ENCODE measurements around the gene HLA-B. TPM values are rescaled to one million over a fixed set of nuclear protein-coding genes. Genes with fewer than 3 reads are reported as not detected.
"Not testable (repeated sequence)": the region's sequence is repeated elsewhere in the genome, so short reads cannot be mapped to it uniquely, and the experiment has no call there.

The HLA-B gene
- total and polyA plus RNA-seq, 2 donors = 1,474 to 2,173 TPM

DNA sequence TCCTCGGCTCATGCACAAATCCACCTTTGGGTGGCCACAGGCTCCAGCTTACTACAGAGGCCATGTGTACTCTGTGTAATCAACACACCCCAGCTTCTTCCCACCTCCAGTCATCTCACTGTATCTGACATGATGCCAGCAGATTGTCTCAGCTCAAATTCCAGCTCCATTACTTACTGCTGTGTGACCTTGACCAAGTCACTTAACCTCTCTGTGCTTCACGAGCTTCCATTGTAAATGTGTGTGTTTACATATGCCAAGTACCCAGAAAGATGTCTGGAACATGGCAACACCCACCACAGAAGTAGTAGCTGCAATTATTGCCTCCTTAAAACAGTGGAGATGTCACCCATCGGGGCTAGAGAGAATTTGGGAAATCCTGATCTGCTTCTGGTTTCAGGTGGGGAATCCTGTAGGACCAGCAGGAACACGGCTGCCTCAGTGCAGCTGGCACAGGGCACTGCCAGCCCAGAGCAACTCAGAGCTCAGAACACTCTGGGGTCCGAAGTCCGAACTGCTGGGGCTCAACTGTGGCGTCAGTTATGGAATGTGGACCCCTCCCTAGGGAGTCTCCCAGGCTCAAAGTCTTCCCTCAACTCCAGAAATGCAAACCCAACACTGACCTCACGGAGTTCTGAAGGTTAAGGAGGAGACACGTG, 21.2 kb upstream of the HLA-B start:
- no peak overlapping the region for H3K27ac ChIP-seq (ENCODE audit: low read depth in 1 of 2, low read length in 1 of 2)
- no peaks in the 10 kb centered on the region for H3K9me3 ChIP-seq (ENCODE audit: control insufficient read depth in 2 of 2, insufficient read depth in 1 of 2, low read length in 1 of 2)
- peaks cover 0 to 36% of the 10 kb centered on the region in 2 donors for H3K27me3 ChIP-seq (ENCODE audit: control insufficient read depth in 2 of 2, insufficient read depth in 1 of 2, low read length in 1 of 2)
- H3K4me1 ChIP-seq (ENCODE audit: control insufficient read depth in 2 of 2, insufficient read depth in 2 of 2, low read length in 2 of 2) = no peaks in the 10 kb centered on the region
- no peak for DNase-seq (ENCODE audit: low read depth in 6 of 9, low spot score in 9 of 9)
- H3K4me3 ChIP-seq (ENCODE audit: low read length in 2 of 2) = no peak overlapping the region
- H3K36me3 ChIP-seq (ENCODE audit: control insufficient read depth in 2 of 2, insufficient read depth in 2 of 2, low read length in 1 of 2) = no peaks in the 10 kb centered on the region
- WGBS = 73% methylated on average over 9 of the region's 9 CpGs

DNA sequence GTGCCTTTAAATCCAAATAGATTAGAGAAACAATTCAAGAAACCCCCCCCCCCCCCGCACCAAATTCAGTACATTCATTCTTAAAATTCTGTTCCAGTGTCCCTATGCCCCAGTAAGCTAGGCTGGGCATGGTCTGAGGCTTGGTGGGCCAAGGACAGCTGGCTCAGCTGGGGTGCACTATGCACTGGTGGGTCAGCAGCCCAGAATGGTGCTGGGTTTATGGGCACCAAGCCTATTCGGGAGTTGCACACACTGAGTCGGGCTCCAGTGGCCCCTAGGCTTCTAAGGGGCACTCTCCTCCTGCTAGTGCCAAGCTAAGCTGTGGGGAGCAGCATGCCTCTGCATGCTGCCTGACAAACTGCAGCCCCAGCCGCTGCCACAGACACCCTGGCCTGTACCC, 20.1 kb upstream of the HLA-B start:
- Histone ChIP-seq H3K4me3 (ENCODE audit: low read length in 2 of 2) (no peak overlapping the region), H3K4me1 (ENCODE audit: control insufficient read depth in 2 of 2, insufficient read depth in 2 of 2, low read length in 2 of 2) (no peaks in the 10 kb centered on the region), H3K27ac (ENCODE audit: low read depth in 1 of 2, low read length in 1 of 2) (no peak overlapping the region), H3K36me3 (ENCODE audit: control insufficient read depth in 2 of 2, insufficient read depth in 2 of 2, low read length in 1 of 2) (no peaks in the 10 kb centered on the region), H3K27me3 (ENCODE audit: control insufficient read depth in 2 of 2, insufficient read depth in 1 of 2, low read length in 1 of 2) (peaks cover 0 to 30% of the 10 kb centered on the region in 2 donors), H3K9me3 (ENCODE audit: control insufficient read depth in 2 of 2, insufficient read depth in 1 of 2, low read length in 1 of 2) (no peaks in the 10 kb centered on the region)
- 32% methylated on average over 4 of the region's 4 CpGs for WGBS
- no peak for DNase-seq (ENCODE audit: low read depth in 6 of 9, low spot score in 9 of 9)

- H3K27ac ChIP-seq (ENCODE audit: low read depth in 1 of 2, low read length in 1 of 2) = no peak overlapping the region
- no peak for DNase-seq (ENCODE audit: low read depth in 6 of 9, low spot score in 9 of 9)
- H3K4me1 ChIP-seq (ENCODE audit: control insufficient read depth in 2 of 2, insufficient read depth in 2 of 2, low read length in 2 of 2) = no peaks in the 10 kb centered on the region
- no peak overlapping the region for H3K4me3 ChIP-seq (ENCODE audit: low read length in 2 of 2)
- no peaks in the 10 kb centered on the region for H3K9me3 ChIP-seq (ENCODE audit: control insufficient read depth in 2 of 2, insufficient read depth in 1 of 2, low read length in 1 of 2)
- H3K36me3 ChIP-seq (ENCODE audit: control insufficient read depth in 2 of 2, insufficient read depth in 2 of 2, low read length in 1 of 2) = no peaks in the 10 kb centered on the region
- H3K27me3 ChIP-seq (ENCODE audit: control insufficient read depth in 2 of 2, insufficient read depth in 1 of 2, low read length in 1 of 2) = peaks cover 0 to 28% of the 10 kb centered on the region in 2 donors
Observed at GRCh38 chr6:31375699-31376098, 18.7 kb upstream of the HLA-B start.

GRCh38 chr6:31374118-31374517, 17.1 kb upstream of the HLA-B start:
- H3K27ac ChIP-seq (ENCODE audit: low read depth in 1 of 2, low read length in 1 of 2); H3K4me3 ChIP-seq (ENCODE audit: low read length in 2 of 2); DNase-seq (ENCODE audit: low read depth in 6 of 9, low spot score in 9 of 9); H3K36me3 ChIP-seq (ENCODE audit: control insufficient read depth in 2 of 2, insufficient read depth in 2 of 2, low read length in 1 of 2); H3K9me3 ChIP-seq (ENCODE audit: control insufficient read depth in 2 of 2, insufficient read depth in 1 of 2, low read length in 1 of 2); H3K4me1 ChIP-seq (ENCODE audit: control insufficient read depth in 2 of 2, insufficient read depth in 2 of 2, low read length in 2 of 2): not testable (repeated sequence)
- peaks cover 0 to 22% of the 10 kb centered on the region in 2 donors for H3K27me3 ChIP-seq (ENCODE audit: control insufficient read depth in 2 of 2, insufficient read depth in 1 of 2, low read length in 1 of 2)
- 46% methylated on average over 8 of the region's 8 CpGs for WGBS

GRCh38 chr6:31368461-31368860, 11.5 kb upstream of the HLA-B start:
- H3K27me3 ChIP-seq (ENCODE audit: control insufficient read depth in 2 of 2, insufficient read depth in 1 of 2, low read length in 1 of 2) = peaks cover 14 to 39% of the 10 kb centered on the region in 2 donors
- no peaks in the 10 kb centered on the region for H3K36me3 ChIP-seq (ENCODE audit: control insufficient read depth in 2 of 2, insufficient read depth in 2 of 2, low read length in 1 of 2)
- peaks cover 0 to 6% of the 10 kb centered on the region in 2 donors for H3K4me1 ChIP-seq (ENCODE audit: control insufficient read depth in 2 of 2, insufficient read depth in 2 of 2, low read length in 2 of 2)
- peaks cover 0 to 7% of the 10 kb centered on the region in 2 donors for H3K9me3 ChIP-seq (ENCODE audit: control insufficient read depth in 2 of 2, insufficient read depth in 1 of 2, low read length in 1 of 2)
- no peak overlapping the region for H3K27ac ChIP-seq (ENCODE audit: low read depth in 1 of 2, low read length in 1 of 2)
- DNase-seq (ENCODE audit: low read depth in 6 of 9, low spot score in 9 of 9) = no peak
- WGBS = 94% methylated on average over 2 of the region's 2 CpGs
- no peak overlapping the region for H3K4me3 ChIP-seq (ENCODE audit: low read length in 2 of 2)

- WGBS = 8% methylated on average over 30 of the region's 30 CpGs
Observed at GRCh38 chr6:31366693-31367470, 9.9 kb upstream of the HLA-B start.

GRCh38 chr6:31365864-31366263, 8.9 kb upstream of the HLA-B start:
- Histone ChIP-seq H3K9me3 (ENCODE audit: control insufficient read depth in 2 of 2, insufficient read depth in 1 of 2, low read length in 1 of 2) (peaks cover 0 to 7% of the 10 kb centered on the region in 2 donors), H3K4me1 (ENCODE audit: control insufficient read depth in 2 of 2, insufficient read depth in 2 of 2, low read length in 2 of 2) (peaks cover 0 to 6% of the 10 kb centered on the region in 2 donors), H3K36me3 (ENCODE audit: control insufficient read depth in 2 of 2, insufficient read depth in 2 of 2, low read length in 1 of 2) (no peaks in the 10 kb centered on the region), H3K4me3 (ENCODE audit: low read length in 2 of 2) (no peak overlapping the region), H3K27me3 (ENCODE audit: control insufficient read depth in 2 of 2, insufficient read depth in 1 of 2, low read length in 1 of 2) (peaks cover 14 to 44% of the 10 kb centered on the region in 2 donors), H3K27ac (ENCODE audit: low read depth in 1 of 2, low read length in 1 of 2) (no peak overlapping the region)
- 96% methylated on average over 5 of the region's 5 CpGs for WGBS
- no peak for DNase-seq (ENCODE audit: low read depth in 6 of 9, low spot score in 9 of 9)

More at GRCh38 chr6:31366693-31367470, 9.9 kb upstream of the HLA-B start:
- Histone ChIP-seq H3K27me3 (ENCODE audit: control insufficient read depth in 2 of 2, insufficient read depth in 1 of 2, low read length in 1 of 2) (peaks cover 14 to 44% of the 10 kb centered on the region in 2 donors), H3K27ac (ENCODE audit: low read depth in 1 of 2, low read length in 1 of 2) (no peak overlapping the region), H3K36me3 (ENCODE audit: control insufficient read depth in 2 of 2, insufficient read depth in 2 of 2, low read length in 1 of 2) (no peaks in the 10 kb centered on the region), H3K4me1 (ENCODE audit: control insufficient read depth in 2 of 2, insufficient read depth in 2 of 2, low read length in 2 of 2) (peaks cover 0 to 6% of the 10 kb centered on the region in 2 donors), H3K4me3 (ENCODE audit: low read length in 2 of 2) (peak overlapping the region; percentile 8 to 13), H3K9me3 (ENCODE audit: control insufficient read depth in 2 of 2, insufficient read depth in 1 of 2, low read length in 1 of 2) (peaks cover 0 to 7% of the 10 kb centered on the region in 2 donors)
- peak; percentile 69 to 95 (median 88) for DNase-seq (ENCODE audit: low read depth in 6 of 9, low spot score in 9 of 9)

GRCh38 chr6:31363811-31364210, 6.8 kb upstream of the HLA-B start:
- no peak overlapping the region for H3K4me3 ChIP-seq (ENCODE audit: low read length in 2 of 2)
- DNase-seq (ENCODE audit: low read depth in 6 of 9, low spot score in 9 of 9) = no peak
- H3K27ac ChIP-seq (ENCODE audit: low read depth in 1 of 2, low read length in 1 of 2) = no peak overlapping the region
- peaks cover 0 to 6% of the 10 kb centered on the region in 2 donors for H3K4me1 ChIP-seq (ENCODE audit: control insufficient read depth in 2 of 2, insufficient read depth in 2 of 2, low read length in 2 of 2)
- H3K9me3 ChIP-seq (ENCODE audit: control insufficient read depth in 2 of 2, insufficient read depth in 1 of 2, low read length in 1 of 2) = peaks cover 0 to 7% of the 10 kb centered on the region in 2 donors
- peaks cover 16 to 44% of the 10 kb centered on the region in 2 donors for H3K27me3 ChIP-seq (ENCODE audit: control insufficient read depth in 2 of 2, insufficient read depth in 1 of 2, low read length in 1 of 2)
- H3K36me3 ChIP-seq (ENCODE audit: control insufficient read depth in 2 of 2, insufficient read depth in 2 of 2, low read length in 1 of 2) = no peaks in the 10 kb centered on the region

DNA sequence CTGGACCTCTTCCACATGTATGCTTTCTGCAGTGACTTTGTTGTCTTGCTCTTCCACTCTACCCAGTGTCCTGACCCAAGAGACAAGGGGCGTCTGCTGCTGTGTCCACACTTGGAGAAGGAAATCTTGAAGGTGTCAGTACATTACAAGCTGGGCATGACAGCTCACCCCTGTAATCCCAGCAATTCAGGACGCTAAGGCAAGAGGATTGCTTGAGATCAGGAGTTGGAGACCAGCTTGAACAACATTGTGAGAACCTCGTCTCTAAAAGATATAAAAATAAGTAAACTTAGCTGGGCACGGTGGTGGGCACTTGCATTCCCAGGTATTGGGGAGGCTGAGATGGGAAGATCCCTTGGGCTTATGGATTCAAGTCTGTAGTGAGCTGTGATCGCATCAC, 5.8 kb upstream of the HLA-B start:
- Histone ChIP-seq H3K36me3 (ENCODE audit: control insufficient read depth in 2 of 2, insufficient read depth in 2 of 2, low read length in 1 of 2) (no peaks in the 10 kb centered on the region), H3K27ac (ENCODE audit: low read depth in 1 of 2, low read length in 1 of 2) (no peak overlapping the region), H3K4me1 (ENCODE audit: control insufficient read depth in 2 of 2, insufficient read depth in 2 of 2, low read length in 2 of 2) (peaks cover 0 to 6% of the 10 kb centered on the region in 2 donors), H3K9me3 (ENCODE audit: control insufficient read depth in 2 of 2, insufficient read depth in 1 of 2, low read length in 1 of 2) (peaks cover 0 to 7% of the 10 kb centered on the region in 2 donors), H3K27me3 (ENCODE audit: control insufficient read depth in 2 of 2, insufficient read depth in 1 of 2, low read length in 1 of 2) (peaks cover 16 to 40% of the 10 kb centered on the region in 2 donors), H3K4me3 (ENCODE audit: low read length in 2 of 2) (no peak overlapping the region)
- WGBS = 53% methylated on average over 5 of the region's 5 CpGs
- no peak for DNase-seq (ENCODE audit: low read depth in 6 of 9, low spot score in 9 of 9)
